Activated naive CD4-positive, alpha-beta T cell treated with anti-CD3 and anti-CD28 coated beads, Interleukin-2, amount 10 ng/mL, durations not matched to agents 7 days and 5 days (primary cell): Measurements from ENCODE around the gene CIRBP.
"Not testable (repeated sequence)": the region's sequence is repeated elsewhere in the genome, so short reads cannot be mapped to it uniquely, and the experiment has no call there.

Experiments
- CTCF ChIA-PET: fragments of 350-600 bp; sonication (Branson Sonifier 250); formaldehyde crosslinking; loops from one replicate; lab custom pipeline; 2021; ENCODE audit warnings: antibody characterized with exemption; lab: Charles Lee
- DNase-seq: peaks from one replicate; pipeline ENCODE4 v3.0.0-alpha.2; 2020
- H3K27ac Mint-ChIP-seq: one replicate; pipeline ENCODE4 v1.8.0; 2021; ENCODE audit warnings: mild to moderate bottlenecking, moderate library complexity, mixed read lengths
- H3K27me3 Mint-ChIP-seq: one replicate; pipeline ENCODE4 v1.8.0; 2021; ENCODE audit warnings: mild to moderate bottlenecking, mixed read lengths
- H3K36me3 Mint-ChIP-seq: one replicate; pipeline ENCODE4 v1.8.0; 2021; ENCODE audit warnings: mixed read lengths
- H3K4me1 Mint-ChIP-seq: one replicate; pipeline ENCODE4 v1.8.0; 2021; ENCODE audit warnings: mixed read lengths
- H3K4me3 Mint-ChIP-seq: one replicate; pipeline ENCODE4 v1.8.0; 2021; ENCODE audit warnings: mild to moderate bottlenecking, moderate library complexity, mixed read lengths
- H3K9me3 Mint-ChIP-seq: one replicate; pipeline ENCODE4 v1.8.0; 2021; ENCODE audit warnings: mixed read lengths

The CIRBP gene

DNA sequence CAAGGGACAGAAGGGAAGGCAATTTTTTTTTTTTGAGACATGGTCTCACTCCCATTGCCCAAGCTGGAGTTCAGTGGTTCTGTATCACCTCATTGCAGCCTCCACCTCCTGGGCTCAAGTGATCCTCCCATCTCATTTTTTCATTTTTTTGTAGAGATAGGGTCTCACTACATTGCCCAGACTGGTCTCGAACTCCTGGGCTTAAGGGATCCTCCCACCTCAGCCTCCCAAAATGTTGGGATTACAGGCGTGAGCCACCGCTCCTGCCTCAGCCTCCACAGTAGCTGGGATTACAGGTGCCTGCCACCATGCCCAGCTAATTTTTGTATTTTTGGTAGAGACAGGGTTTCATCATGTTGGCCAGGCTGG, 51.1 kb downstream of the CIRBP start:
- H3K36me3 Mint-ChIP-seq, CTCF ChIA-PET, H3K9me3 Mint-ChIP-seq, H3K4me1 Mint-ChIP-seq, H3K27ac Mint-ChIP-seq, DNase-seq, H3K4me3 Mint-ChIP-seq: not testable (repeated sequence)
- H3K27me3 Mint-ChIP-seq: peaks cover 97% of the 10 kb centered on the region

DNA sequence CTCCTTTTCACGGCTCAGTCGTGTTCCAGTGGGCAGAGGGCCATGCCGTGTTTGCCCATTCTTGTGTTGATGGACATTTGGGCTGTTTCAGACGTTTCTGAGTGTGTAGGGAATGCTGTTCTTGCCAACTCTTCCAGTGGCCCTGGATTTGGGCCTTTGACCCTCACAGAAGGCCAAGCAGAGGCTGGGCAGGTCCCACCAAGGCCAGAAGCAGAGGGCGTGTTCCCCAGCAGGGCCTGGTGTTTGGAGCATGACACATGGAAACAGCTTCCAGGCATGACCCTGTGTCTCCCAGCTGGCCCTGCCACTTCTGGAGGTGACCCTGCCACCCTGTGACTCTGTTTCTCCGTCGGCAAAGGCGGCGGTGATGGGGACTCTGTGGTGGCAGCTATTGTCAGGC, 52.4 kb downstream of the CIRBP start:
- no peak for DNase-seq
- no peaks in the 10 kb centered on the region for H3K36me3 Mint-ChIP-seq
- CTCF ChIA-PET: no interaction called here
- H3K9me3 Mint-ChIP-seq: no peaks in the 10 kb centered on the region
- no peak overlapping the region for H3K4me3 Mint-ChIP-seq
- no peaks in the 10 kb centered on the region for H3K4me1 Mint-ChIP-seq
- H3K27me3 Mint-ChIP-seq: peaks cover 98% of the 10 kb centered on the region
- H3K27ac Mint-ChIP-seq: no peak overlapping the region

DNA sequence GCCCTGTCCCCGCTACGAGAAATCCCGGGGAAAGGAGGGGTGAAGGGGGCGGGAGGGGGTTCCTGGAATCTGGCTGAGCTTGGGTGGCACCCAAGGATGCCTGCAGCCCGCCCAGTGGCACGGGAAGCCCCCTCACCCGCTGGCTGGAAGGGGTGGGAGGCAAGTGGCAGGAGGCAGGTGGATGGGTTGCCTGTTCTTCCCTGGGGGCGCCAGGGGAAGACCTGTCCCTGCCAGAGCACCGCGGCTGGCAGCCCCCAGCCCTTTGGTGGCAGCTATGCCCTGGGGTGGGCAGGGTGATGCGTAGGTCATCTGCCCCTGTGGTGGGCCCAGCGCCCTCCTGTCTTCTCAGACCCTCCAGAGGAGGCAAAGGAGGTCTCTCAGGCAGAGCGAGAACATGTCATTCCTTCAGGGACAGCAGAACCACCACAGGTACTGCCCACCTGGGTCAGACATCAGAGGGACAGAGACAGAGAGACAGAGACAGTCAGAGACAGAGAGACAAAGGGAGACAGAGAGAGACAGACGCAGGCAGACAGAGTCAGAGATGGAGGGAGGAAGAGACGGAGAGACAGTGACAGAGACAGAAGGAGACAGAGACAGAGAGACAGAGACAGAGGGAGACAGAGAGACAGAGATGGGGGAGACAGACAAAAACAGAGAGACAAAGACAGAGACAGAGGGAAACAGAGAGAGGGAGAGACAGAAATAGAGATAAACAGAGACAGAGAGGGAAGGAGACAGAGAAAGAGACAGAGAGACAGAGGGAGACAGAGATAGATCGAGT, 53.3 kb downstream of the CIRBP start:
- Mint-ChIP-seq H3K4me1 (no peaks in the 10 kb centered on the region), H3K27ac (no peak overlapping the region), H3K4me3 (no peak overlapping the region), H3K9me3 (no peaks in the 10 kb centered on the region), H3K36me3 (no peaks in the 10 kb centered on the region), H3K27me3 (peaks cover 90% of the 10 kb centered on the region)
- DNase-seq: no peak
- CTCF ChIA-PET: no interaction called here

DNA sequence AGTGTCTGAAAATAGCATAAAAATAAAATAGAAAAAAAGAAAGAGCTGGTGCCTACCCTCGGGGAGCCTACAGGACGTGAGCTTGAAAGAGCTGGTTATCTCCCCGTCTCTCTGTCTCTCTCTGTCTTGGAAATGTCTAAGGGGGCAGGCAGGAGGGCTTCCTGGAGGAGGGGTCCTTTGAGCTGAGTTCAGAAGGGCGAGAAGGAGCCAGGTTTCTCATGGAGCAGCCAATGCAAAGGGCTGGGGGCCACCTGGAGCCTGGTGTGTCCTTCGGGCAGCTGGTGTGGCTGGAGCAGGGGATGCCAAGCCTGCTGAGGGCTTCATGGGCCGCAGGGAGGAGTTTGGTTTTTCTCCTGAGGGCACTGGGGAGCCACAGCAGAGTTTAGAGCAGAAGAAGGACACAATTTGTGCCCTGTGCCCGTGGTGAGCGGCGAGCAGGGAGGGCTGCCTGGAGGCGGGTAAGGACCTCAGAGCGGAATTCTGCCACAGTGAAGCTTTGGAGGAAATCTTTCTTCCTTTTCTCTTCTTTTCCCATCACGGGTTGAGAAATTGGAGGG, 55.2 kb downstream of the CIRBP start:
- H3K4me1 Mint-ChIP-seq: no peaks in the 10 kb centered on the region
- no peak overlapping the region for H3K27ac Mint-ChIP-seq
- H3K9me3 Mint-ChIP-seq: no peaks in the 10 kb centered on the region
- no peaks in the 10 kb centered on the region for H3K36me3 Mint-ChIP-seq
- no peak overlapping the region for H3K4me3 Mint-ChIP-seq
- CTCF ChIA-PET: no interaction called here
- H3K27me3 Mint-ChIP-seq: peaks cover 71% of the 10 kb centered on the region
- no peak for DNase-seq
